IPS-20b (cell line): ENCODE measurements around the gene AGPS.
A peak's percentile ranks its signal among the peaks of the same experiment; 100 is the strongest.
"Not testable (repeated sequence)": the region's sequence is repeated elsewhere in the genome, so short reads cannot be mapped to it uniquely, and the experiment has no call there.

Source experiments
- H3K27ac ChIP-seq: one replicate; pipeline ENCODE4 v1.5.1; 2013; ENCODE audit warnings: low read length
- H3K27me3 ChIP-seq: 2 replicates; pipeline ENCODE4 v1.6.1; 2013; ENCODE audit warnings: mild to moderate bottlenecking, low read length, inconsistent platforms; ENCODE audit not compliant: insufficient read depth
- H3K36me3 ChIP-seq: 2 replicates; pipeline ENCODE4 v1.6.1; 2013; ENCODE audit warnings: low read depth, mild to moderate bottlenecking, inconsistent platforms, low read length, moderate library complexity; ENCODE audit not compliant: insufficient read depth
- H3K4me1 ChIP-seq: 2 replicates; pipeline ENCODE4 v1.6.1; 2013; ENCODE audit warnings: mild to moderate bottlenecking, control low read depth, inconsistent platforms, low read length, moderate library complexity; ENCODE audit not compliant: insufficient read depth
- H3K4me3 ChIP-seq: 2 replicates; pipeline ENCODE4 v1.5.1; 2013; ENCODE audit warnings: mild to moderate bottlenecking, low read length, inconsistent platforms
- H3K9ac ChIP-seq: 2 replicates; pipeline ENCODE4 v1.6.1; 2013; ENCODE audit warnings: low read depth, mild to moderate bottlenecking, inconsistent platforms, low read length, moderate library complexity
- H3K9me3 ChIP-seq: 2 replicates; pipeline ENCODE4 v1.6.1; 2013; ENCODE audit warnings: mild to moderate bottlenecking, low read depth, low read length, inconsistent platforms; ENCODE audit not compliant: insufficient read depth

The AGPS gene

GRCh38 chr2:177392373-177393202, at the start of gene AGPS:
AGPS (plus strand) TSS chr2:177392773; CDS start chr2:177392790, 17 bp downstream.
- Histone ChIP-seq H3K36me3 (no peaks in the 10 kb centered on the region), H3K9ac (peak within 1 kb of the TSS; percentile 90), H3K27ac (peak within 1 kb of the TSS; percentile 69), H3K9me3 (no peaks in the 10 kb centered on the region), H3K4me1 (peaks cover 8% of the 10 kb centered on the region), H3K27me3 (no peaks in the 10 kb centered on the region), H3K4me3 (peak within 1 kb of the TSS; percentile 93)

- H3K4me3 ChIP-seq = no peak overlapping the region
- no peaks in the 10 kb centered on the region for H3K36me3 ChIP-seq
- no peak overlapping the region for H3K27ac ChIP-seq
- no peak overlapping the region for H3K9ac ChIP-seq
- no peaks in the 10 kb centered on the region for H3K9me3 ChIP-seq
- no peaks in the 10 kb centered on the region for H3K4me1 ChIP-seq
- H3K27me3 ChIP-seq = no peaks in the 10 kb centered on the region
Measured at GRCh38 chr2:177343773-177344172, 48.8 kb upstream of the AGPS start.

DNA sequence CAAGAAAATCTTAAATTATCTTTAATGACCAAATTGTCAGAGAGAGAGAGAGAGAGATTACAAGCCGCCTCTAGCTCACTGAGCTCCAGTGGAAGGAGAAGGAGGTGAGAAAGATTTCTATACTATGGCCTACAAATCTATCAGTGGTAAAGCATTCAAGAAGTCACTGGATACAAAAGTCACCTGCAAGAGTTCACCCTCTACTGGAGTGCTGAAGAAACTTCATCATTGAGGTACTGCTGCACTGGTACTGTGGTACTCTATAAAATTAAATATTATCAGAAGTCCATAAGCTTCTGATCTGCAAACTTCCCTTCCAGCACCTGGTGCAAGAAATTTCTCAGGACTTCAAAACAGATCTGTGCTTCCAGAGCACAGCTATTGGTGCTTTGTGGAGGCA, 48.3 kb upstream of the AGPS start:
- Histone ChIP-seq H3K4me3 (no peak overlapping the region), H3K36me3 (no peaks in the 10 kb centered on the region), H3K9me3 (no peaks in the 10 kb centered on the region), H3K27ac (no peak overlapping the region), H3K27me3 (no peaks in the 10 kb centered on the region), H3K9ac (no peak overlapping the region), H3K4me1 (no peaks in the 10 kb centered on the region)

GRCh38 chr2:177346192-177346591, 46.4 kb upstream of the AGPS start:
- Histone ChIP-seq H3K9ac (no peak overlapping the region), H3K9me3 (no peaks in the 10 kb centered on the region)

GRCh38 chr2:177347570-177347969, 45.0 kb upstream of the AGPS start:
- no peaks in the 10 kb centered on the region for H3K36me3 ChIP-seq
- H3K27me3 ChIP-seq = no peaks in the 10 kb centered on the region
- H3K4me3 ChIP-seq = no peak overlapping the region
- no peak overlapping the region for H3K9ac ChIP-seq
- H3K4me1 ChIP-seq = no peaks in the 10 kb centered on the region
- H3K27ac ChIP-seq = no peak overlapping the region
- H3K9me3 ChIP-seq = no peaks in the 10 kb centered on the region

More at GRCh38 chr2:177346192-177346591, 46.4 kb upstream of the AGPS start:
- Histone ChIP-seq H3K36me3 (no peaks in the 10 kb centered on the region), H3K4me3 (no peak overlapping the region), H3K4me1 (no peaks in the 10 kb centered on the region), H3K27me3 (no peaks in the 10 kb centered on the region), H3K27ac (no peak overlapping the region)

GRCh38 chr2:177348118-177348654, 44.4 kb upstream of the AGPS start:
- Histone ChIP-seq H3K9me3 (no peaks in the 10 kb centered on the region), H3K27me3 (no peaks in the 10 kb centered on the region)

GRCh38 chr2:177348733-177349693, 43.6 kb upstream of the AGPS start:
- no peak overlapping the region for H3K27ac ChIP-seq
- H3K9ac ChIP-seq = no peak overlapping the region
- no peak overlapping the region for H3K4me3 ChIP-seq
- H3K4me1 ChIP-seq = no peaks in the 10 kb centered on the region
- H3K9me3 ChIP-seq = no peaks in the 10 kb centered on the region
- no peaks in the 10 kb centered on the region for H3K36me3 ChIP-seq
- H3K27me3 ChIP-seq = no peaks in the 10 kb centered on the region

More at GRCh38 chr2:177348118-177348654, 44.4 kb upstream of the AGPS start:
- no peaks in the 10 kb centered on the region for H3K4me1 ChIP-seq
- H3K9ac ChIP-seq = no peak overlapping the region
- H3K36me3 ChIP-seq = no peaks in the 10 kb centered on the region
- no peak overlapping the region for H3K27ac ChIP-seq
- H3K4me3 ChIP-seq = no peak overlapping the region

DNA sequence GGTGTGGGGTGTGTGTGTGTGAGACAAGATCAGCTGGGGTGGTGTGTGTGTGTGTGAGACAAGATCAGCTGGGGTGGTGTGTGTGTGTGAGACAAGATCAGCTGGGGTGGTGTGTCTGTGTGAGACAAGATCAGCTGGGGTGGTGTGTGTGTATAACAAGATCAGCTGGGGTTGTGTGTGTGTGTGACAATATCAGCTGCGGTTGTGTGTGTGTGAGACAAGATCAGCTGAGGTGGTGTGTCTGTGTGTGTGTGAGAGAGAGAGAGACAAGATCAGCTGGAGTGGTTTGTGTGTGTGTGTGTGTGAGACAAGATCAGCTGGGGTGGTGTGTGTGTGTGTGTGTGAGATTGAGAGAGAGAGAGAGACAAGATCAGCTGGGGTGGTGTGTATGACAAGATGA, 41.9 kb upstream of the AGPS start:
- H3K9ac ChIP-seq, H3K9me3 ChIP-seq, H3K4me3 ChIP-seq, H3K27ac ChIP-seq, H3K36me3 ChIP-seq, H3K27me3 ChIP-seq, H3K4me1 ChIP-seq: not testable (repeated sequence)

DNA sequence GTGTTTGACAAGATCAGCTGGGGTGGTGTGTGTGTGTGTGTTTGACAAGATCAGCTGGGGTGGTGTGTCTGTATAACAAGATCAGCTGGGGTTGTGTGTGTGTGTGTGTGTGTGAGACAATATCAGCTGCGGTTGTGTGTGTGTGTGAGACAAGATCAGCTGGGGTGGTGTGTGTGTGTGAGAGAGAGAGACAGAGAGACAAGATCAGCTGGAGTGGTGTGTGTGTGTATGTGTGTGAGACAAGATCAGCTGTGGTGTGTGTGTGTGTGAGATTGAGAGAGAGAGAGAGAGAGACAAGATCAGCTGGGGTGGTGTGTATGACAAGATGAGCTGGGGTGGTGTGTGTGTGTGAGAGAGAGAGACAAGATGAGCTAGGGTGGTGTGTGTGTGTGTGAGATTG, 41.5 kb upstream of the AGPS start:
- H3K9me3 ChIP-seq, H3K27ac ChIP-seq, H3K4me3 ChIP-seq, H3K9ac ChIP-seq, H3K4me1 ChIP-seq, H3K36me3 ChIP-seq, H3K27me3 ChIP-seq: not testable (repeated sequence)

DNA sequence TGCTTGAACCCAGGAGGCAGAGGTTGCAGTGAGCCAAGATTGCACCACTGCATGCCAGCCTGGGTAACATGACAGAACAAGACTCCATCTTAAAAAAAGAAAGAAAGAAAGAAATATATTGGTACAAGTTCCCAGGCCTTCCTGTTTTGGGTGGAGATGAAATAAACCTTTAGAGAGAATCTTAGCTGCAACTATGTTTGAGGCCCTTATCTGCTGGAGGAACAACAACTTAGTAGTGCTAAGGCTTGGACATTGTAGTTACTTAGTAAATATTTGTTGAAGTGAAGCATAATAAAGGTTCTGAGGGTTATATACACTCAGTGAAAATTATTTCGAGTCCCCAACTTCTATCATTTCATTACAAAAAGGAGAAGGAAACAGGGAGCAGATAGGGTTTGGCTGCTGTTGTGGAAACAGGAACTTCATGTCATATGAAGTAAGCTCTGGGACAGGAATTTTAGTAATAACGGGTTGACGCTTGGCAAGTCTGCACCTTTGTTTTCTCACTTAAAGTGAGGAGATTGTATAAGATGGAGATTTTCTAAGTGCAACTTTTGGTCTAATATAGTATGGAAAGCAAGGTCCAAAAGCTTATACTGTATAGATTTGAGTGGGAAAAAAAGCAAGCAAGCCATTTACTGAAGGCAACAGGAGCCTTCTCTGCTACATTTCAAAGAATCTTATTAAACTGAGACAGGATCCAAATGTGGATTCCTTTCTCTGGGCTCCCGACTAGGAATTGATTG, 40.0 kb upstream of the AGPS start:
- no peaks in the 10 kb centered on the region for H3K4me1 ChIP-seq
- no peaks in the 10 kb centered on the region for H3K9me3 ChIP-seq
- H3K36me3 ChIP-seq = no peaks in the 10 kb centered on the region
- H3K27ac ChIP-seq = no peak overlapping the region
- H3K4me3 ChIP-seq = no peak overlapping the region
- no peak overlapping the region for H3K9ac ChIP-seq
- H3K27me3 ChIP-seq = no peaks in the 10 kb centered on the region

GRCh38 chr2:177353187-177353478, 39.4 kb upstream of the AGPS start:
- H3K27ac ChIP-seq = no peak overlapping the region
- no peak overlapping the region for H3K4me3 ChIP-seq
- no peaks in the 10 kb centered on the region for H3K9me3 ChIP-seq
- H3K27me3 ChIP-seq = no peaks in the 10 kb centered on the region
- no peaks in the 10 kb centered on the region for H3K36me3 ChIP-seq
- H3K4me1 ChIP-seq = no peaks in the 10 kb centered on the region
- no peak overlapping the region for H3K9ac ChIP-seq
